NCI-H69 (cell line): ENCODE results near the gene RNGTT.

ENCODE experiments used
- DNase-seq: peaks from one replicate; lab custom pipeline; 2025; lab: John Stamatoyannopoulos, UW

The RNGTT gene

GRCh38 chr6:88653936-88654335, 309.5 kb downstream of the RNGTT start:
- no peak for DNase-seq

- no peak for DNase-seq
These were observed 312.0 kb downstream of the RNGTT start for GRCh38 chr6:88651400-88651799.

- DNase-seq: no peak
These were observed 312.4 kb downstream of the RNGTT start for GRCh38 chr6:88650979-88651378.

- no peak for DNase-seq
These were observed 313.3 kb downstream of the RNGTT start for GRCh38 chr6:88650029-88650619.

GRCh38 chr6:88641178-88641903, 322.1 kb downstream of the RNGTT start:
- DNase-seq: no peak

GRCh38 chr6:88637761-88638545, 325.5 kb downstream of the RNGTT start:
- DNase-seq: no peak

GRCh38 chr6:88636871-88637270, 326.5 kb downstream of the RNGTT start:
- peak; percentile 87 for DNase-seq

- no peak for DNase-seq
These were observed 329.6 kb downstream of the RNGTT start for GRCh38 chr6:88633782-88634181.

- DNase-seq: no peak
These were observed 331.6 kb downstream of the RNGTT start for GRCh38 chr6:88631830-88632229.

GRCh38 chr6:88629838-88630494, 333.5 kb downstream of the RNGTT start:
- DNase-seq: peak; percentile 95

GRCh38 chr6:88626460-88626859, 337.0 kb downstream of the RNGTT start:
- peak; percentile 96 for DNase-seq

- no peak for DNase-seq
These were observed 339.9 kb downstream of the RNGTT start for GRCh38 chr6:88623531-88623930.

GRCh38 chr6:88619951-88620350, 343.5 kb downstream of the RNGTT start:
- no peak for DNase-seq

GRCh38 chr6:88616380-88616779, 347.0 kb downstream of the RNGTT start:
- no peak for DNase-seq

GRCh38 chr6:88614316-88614877, 349.0 kb downstream of the RNGTT start:
- no peak for DNase-seq

GRCh38 chr6:88612631-88613030, 350.8 kb downstream of the RNGTT start:
- peak; percentile 49 for DNase-seq

GRCh38 chr6:88611721-88612120, 351.7 kb downstream of the RNGTT start:
- DNase-seq: no peak

GRCh38 chr6:88609983-88610382, 353.4 kb downstream of the RNGTT start:
- peak; percentile 25 for DNase-seq

GRCh38 chr6:88605271-88605670, 358.1 kb downstream of the RNGTT start:
- no peak for DNase-seq

GRCh38 chr6:88599571-88599970, 363.8 kb downstream of the RNGTT start:
- no peak for DNase-seq

- no peak for DNase-seq
These were observed 366.6 kb downstream of the RNGTT start for GRCh38 chr6:88596801-88597200.

- DNase-seq: peak; percentile 21
These were observed 374.5 kb downstream of the RNGTT start for GRCh38 chr6:88588938-88589337.
